Lung (tissue), 12 donors: ENCODE measurements around the gene C2orf76. TPM values are rescaled to one million over a fixed set of nuclear protein-coding genes. Genes with fewer than 3 reads are reported as not detected.
A peak's percentile ranks its signal among the peaks of the same experiment; 100 is the strongest.

ENCODE experiments used
- ATAC-seq: fragments of 200-7000 bp; cut with Tn5 transposase; one replicate; pipeline ENCODE4 v1.9.1; 2020; ENCODE audit warnings: moderate number of reproducible peaks; ENCODE audit not compliant: insufficient read depth, low FRiP score
- DNase-seq, 3 donors: peaks; one replicate each; pipeline ENCODE4 v3.0.0-alpha.2; 2013 to 2017
- H3K27ac ChIP-seq, 2 donors: one replicate each; pipeline ENCODE4 v1.5.1; 2013; ENCODE audit warnings: mild to moderate bottlenecking in 2 of 2, moderate library complexity in 2 of 2, control low read depth in 1 of 2, inconsistent platforms in 1 of 2, low read depth in 1 of 2, low read length in 1 of 2
- H3K27me3 ChIP-seq, 3 donors: one replicate each; pipeline ENCODE4 v1.5.1; 2013; ENCODE audit warnings: low read length in 2 of 3; ENCODE audit not compliant: control insufficient read depth in 3 of 3, insufficient read depth in 3 of 3
- H3K36me3 ChIP-seq, 4 donors: one replicate each; pipeline ENCODE4 v1.5.1; 2013; ENCODE audit warnings: low read length in 4 of 4, mild to moderate bottlenecking in 1 of 4, moderate library complexity in 1 of 4; ENCODE audit not compliant: control insufficient read depth in 4 of 4, insufficient read depth in 4 of 4
- H3K4me1 ChIP-seq, 5 donors: one replicate each; pipeline ENCODE4 v1.5.1; 2013; ENCODE audit warnings: low read length in 5 of 5, mild to moderate bottlenecking in 2 of 5, moderate library complexity in 1 of 5; ENCODE audit not compliant: control insufficient read depth in 5 of 5, insufficient read depth in 5 of 5
- H3K4me3 ChIP-seq: one replicate; pipeline ENCODE4 v1.5.1; 2013; ENCODE audit warnings: mild to moderate bottlenecking, control low read depth, moderate library complexity
- H3K9ac ChIP-seq, 2 donors: one replicate each; pipeline ENCODE4 v1.5.1; 2013; ENCODE audit warnings: low read length in 2 of 2, control low read depth in 1 of 2; ENCODE audit not compliant: insufficient read depth in 1 of 2
- H3K9me3 ChIP-seq, 4 donors: one replicate each; pipeline ENCODE4 v1.5.1; 2013; ENCODE audit warnings: low read length in 3 of 4, mild to moderate bottlenecking in 1 of 4, moderate library complexity in 1 of 4; ENCODE audit not compliant: control insufficient read depth in 4 of 4, insufficient read depth in 3 of 4
- WGBS, 2 donors: extraction: QIAGEN DNeasy Blood & Tissue Kit; methylation state at CpG; one replicate each; pipeline ENCODE4 v1.1.7; 2013; 5-methylcytosine and 5-hydroxymethylcytosine counted together
- polyA plus RNA-seq, 2 donors: library from polyadenylated mRNA; stranded (reverse); fragments of 200-250 nt; gene quantifications; one replicate each; pipeline ENCODE4 v1.2.1, GENCODE V29; 2013
- total RNA-seq, 2 donors: library from RNA; depleted of rRNA in 1 of 2; stranded (reverse); fragments of >200 nt in 1 of 2; gene quantifications; one replicate each; pipeline ENCODE4 v1.2.1, GENCODE V29; 2014 to 2021
- TF ChIP-seq, protein P1 (sequence below): IDR thresholded peaks from 2 replicates; pipeline ENCODE4 v1.5.1; 2012; ENCODE audit warnings: mild to moderate bottlenecking; ENCODE audit errors: control extremely low read depth, extremely low read depth
- donor health status: control.
- donor health status: control.
- donor health status: Bipolar disorder and iron deficiency.
- donor health status: healthy.
- donor health status: DM: yes; HTN: yes; CAD: no.

The C2orf76 gene
- total and polyA plus RNA-seq, 4 donors = 9.1 to 24.6 (median 17.3) TPM

GRCh38 chr2:119263656-119264055 lies 103.0 kb downstream of the C2orf76 start:
- no peaks in the 10 kb centered on the region for H3K27me3 ChIP-seq
- DNase-seq = no peak
- H3K4me1 ChIP-seq = peaks cover 0 to 5% (median 0%) of the 10 kb centered on the region in 5 donors
- peak; percentile 43 for ATAC-seq
- 23 to 57% methylated on average over 4 to 5 of the region's 5 CpGs for WGBS, 2 donors
- no peak overlapping the region for H3K9ac ChIP-seq
- H3K27ac ChIP-seq = no peak overlapping the region
- H3K36me3 ChIP-seq = peaks cover 0 to 5% (median 0%) of the 10 kb centered on the region in 4 donors
- no peak overlapping the region for H3K4me3 ChIP-seq
- TF ChIP-seq, protein P1, sequence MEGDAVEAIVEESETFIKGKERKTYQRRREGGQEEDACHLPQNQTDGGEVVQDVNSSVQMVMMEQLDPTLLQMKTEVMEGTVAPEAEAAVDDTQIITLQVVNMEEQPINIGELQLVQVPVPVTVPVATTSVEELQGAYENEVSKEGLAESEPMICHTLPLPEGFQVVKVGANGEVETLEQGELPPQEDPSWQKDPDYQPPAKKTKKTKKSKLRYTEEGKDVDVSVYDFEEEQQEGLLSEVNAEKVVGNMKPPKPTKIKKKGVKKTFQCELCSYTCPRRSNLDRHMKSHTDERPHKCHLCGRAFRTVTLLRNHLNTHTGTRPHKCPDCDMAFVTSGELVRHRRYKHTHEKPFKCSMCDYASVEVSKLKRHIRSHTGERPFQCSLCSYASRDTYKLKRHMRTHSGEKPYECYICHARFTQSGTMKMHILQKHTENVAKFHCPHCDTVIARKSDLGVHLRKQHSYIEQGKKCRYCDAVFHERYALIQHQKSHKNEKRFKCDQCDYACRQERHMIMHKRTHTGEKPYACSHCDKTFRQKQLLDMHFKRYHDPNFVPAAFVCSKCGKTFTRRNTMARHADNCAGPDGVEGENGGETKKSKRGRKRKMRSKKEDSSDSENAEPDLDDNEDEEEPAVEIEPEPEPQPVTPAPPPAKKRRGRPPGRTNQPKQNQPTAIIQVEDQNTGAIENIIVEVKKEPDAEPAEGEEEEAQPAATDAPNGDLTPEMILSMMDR = no peak
- peaks cover 0 to 8% (median 0%) of the 10 kb centered on the region in 4 donors for H3K9me3 ChIP-seq

GRCh38 chr2:119263025-119263424 lies 103.6 kb downstream of the C2orf76 start:
- H3K27ac ChIP-seq = no peak overlapping the region
- H3K36me3 ChIP-seq = peaks cover 0 to 5% (median 0%) of the 10 kb centered on the region in 4 donors
- no peak overlapping the region for H3K4me3 ChIP-seq
- no peak overlapping the region for H3K9ac ChIP-seq
- 90 to 95% methylated on average over 23 of the region's 23 CpGs for whole genome bisulfite sequencing, 2 donors
- DNase-seq (no peak), ATAC-seq (no peak)
- no peaks in the 10 kb centered on the region for H3K27me3 ChIP-seq
- TF ChIP-seq, protein P1 = no peak
- peaks cover 0 to 8% (median 0%) of the 10 kb centered on the region in 4 donors for H3K9me3 ChIP-seq
- peaks cover 0 to 5% (median 0%) of the 10 kb centered on the region in 5 donors for H3K4me1 ChIP-seq

GRCh38 chr2:119261493-119262225 lies 105.0 kb downstream of the C2orf76 start:
- Histone ChIP-seq H3K9me3 (peaks cover 0 to 8% (median 0%) of the 10 kb centered on the region in 4 donors), H3K4me3 (no peak overlapping the region), H3K4me1 (peaks cover 0 to 5% (median 0%) of the 10 kb centered on the region in 5 donors), H3K9ac (no peak overlapping the region), H3K36me3 (peaks cover 0 to 5% (median 0%) of the 10 kb centered on the region in 4 donors), H3K27ac (no peak overlapping the region), H3K27me3 (no peaks in the 10 kb centered on the region)
- DNase-seq (no peak), ATAC-seq (no peak)
- 92 to 96% methylated on average over 17 of the region's 17 CpGs for WGBS, 2 donors
- TF ChIP-seq, protein P1 = no peak
